IMR-90 (cell line): Measurements from ENCODE around the gene FRMD4B. TPM values are rescaled to one million over a fixed set of nuclear protein-coding genes. Genes with fewer than 3 reads are reported as not detected.

ENCODE experiments used
- ATAC-seq: fragments of 200-7000 bp; cut with Tn5 transposase; 2 replicates; pipeline ENCODE4 v1.9.1; 2020; ENCODE audit warnings: low read depth, mild to moderate bottlenecking, moderate library complexity
- BruUV-seq: library from RNA; stranded (reverse); fragments of 400-500 nt; replicated peaks from 2 replicates; lab custom pipeline; 2021; lab: Mats Ljungman, UMichigan
- CTCF ChIA-PET: fragments of 300-600 bp; formaldehyde crosslinking; extraction: SDS; loops from one replicate; lab custom pipeline; 2021; ENCODE audit warnings: antibody characterized with exemption; lab: Yijun Ruan, JAX
- POLR2A ChIA-PET: fragments of 300-600 bp; sonication (Branson Sonifier 250); formaldehyde crosslinking; loops from one replicate; lab custom pipeline; 2022; ENCODE audit warnings: antibody characterized with exemption; ENCODE audit not compliant: unreplicated experiment; lab: Charles Lee
- DNase-seq: peaks from one replicate; pipeline ENCODE4 v3.0.0; 2013
- H2AFZ ChIP-seq: replicated peaks from 2 replicates; pipeline ENCODE3; 2013; ENCODE audit warnings: low read length, mild to moderate bottlenecking; ENCODE audit not compliant: poor library complexity
- H2AK5ac ChIP-seq: 2 replicates; pipeline ENCODE4 v1.6.1; 2013; ENCODE audit warnings: low read depth, low read length, inconsistent platforms
- H2AK9ac ChIP-seq: replicated peaks from 2 replicates; pipeline ENCODE3; 2013; ENCODE audit warnings: mild to moderate bottlenecking, low read depth, low read length, moderate library complexity; ENCODE audit not compliant: poor library complexity
- H2BK120ac ChIP-seq: 2 replicates; pipeline ENCODE4 v1.6.1; 2013; ENCODE audit warnings: low read depth, low read length, inconsistent platforms
- H2BK15ac ChIP-seq: 3 replicates; pipeline ENCODE4 v1.6.1; 2013; ENCODE audit warnings: low read depth, low read length, inconsistent platforms
- H2BK20ac ChIP-seq: 2 replicates; pipeline ENCODE4 v1.6.1; 2013; ENCODE audit warnings: low read depth, mild to moderate bottlenecking, inconsistent platforms, low read length, moderate library complexity
- H2BK5ac ChIP-seq: 2 replicates; pipeline ENCODE4 v1.6.1; 2013; ENCODE audit warnings: mild to moderate bottlenecking, low read depth, low read length, inconsistent platforms; ENCODE audit not compliant: poor library complexity, severe bottlenecking
- H3K14ac ChIP-seq: replicated peaks from 2 replicates; pipeline ENCODE4 v1.6.1; 2013; ENCODE audit warnings: low read depth, low read length, inconsistent platforms
- H3K18ac ChIP-seq: 2 replicates; pipeline ENCODE4 v1.6.1; 2013; ENCODE audit warnings: low read depth, low read length, control low read depth
- H3K23ac ChIP-seq: 2 replicates; pipeline ENCODE4 v1.6.1; 2013; ENCODE audit warnings: low read depth, low read length, inconsistent platforms
- H3K27ac ChIP-seq: 2 replicates; pipeline ENCODE4 v1.5.1; 2013; ENCODE audit warnings: mild to moderate bottlenecking, control low read depth, low read length; ENCODE audit not compliant: insufficient read depth
- H3K27me3 ChIP-seq: 2 replicates; pipeline ENCODE4 v1.6.1; 2013; ENCODE audit warnings: low read length; ENCODE audit not compliant: control insufficient read depth, insufficient read depth
- H3K36me3 ChIP-seq: 2 replicates; pipeline ENCODE4 v1.6.1; 2013; ENCODE audit warnings: low read length, mixed read lengths; ENCODE audit not compliant: control insufficient read depth, insufficient read depth
- H3K4ac ChIP-seq: 2 replicates; pipeline ENCODE4 v1.6.1; 2013; ENCODE audit warnings: low read depth, low read length, inconsistent platforms
- H3K4me1 ChIP-seq: 2 replicates; pipeline ENCODE4 v1.6.1; 2013; ENCODE audit warnings: low read length, mixed read lengths; ENCODE audit not compliant: control insufficient read depth, insufficient read depth
- H3K4me2 ChIP-seq: 2 replicates; pipeline ENCODE4 v1.6.1; 2013; ENCODE audit warnings: low read depth, mild to moderate bottlenecking, control low read depth, low read length, moderate library complexity
- H3K4me3 ChIP-seq: 2 replicates; pipeline ENCODE4 v1.5.1; 2013; ENCODE audit warnings: low read depth, mild to moderate bottlenecking, control low read depth, low read length, moderate library complexity; ENCODE audit not compliant: insufficient read depth
- H3K56ac ChIP-seq: 2 replicates; pipeline ENCODE4 v1.6.1; 2013; ENCODE audit warnings: low read length, inconsistent platforms; ENCODE audit not compliant: insufficient read depth; ENCODE audit errors: extremely low read depth
- H3K79me1 ChIP-seq, 2 experiments: 2 replicates each; pipeline ENCODE4 v1.6.1; 2013; ENCODE audit warnings: low read length in 2 of 2, inconsistent platforms in 1 of 2, low read depth in 1 of 2
- H3K9ac ChIP-seq: 2 replicates; pipeline ENCODE4 v1.6.1; 2013; ENCODE audit warnings: low read depth, low read length, control low read depth
- H3K9me1 ChIP-seq: 2 replicates; pipeline ENCODE4 v1.6.1; 2013; ENCODE audit warnings: low read length, inconsistent platforms; ENCODE audit not compliant: insufficient read depth
- H3K9me3 ChIP-seq: 2 replicates; pipeline ENCODE4 v1.6.1; 2013; ENCODE audit warnings: low read length; ENCODE audit not compliant: control insufficient read depth, insufficient read depth
- H4K20me1 ChIP-seq: 2 replicates; pipeline ENCODE4 v1.6.1; 2013; ENCODE audit warnings: low read length, inconsistent platforms; ENCODE audit not compliant: insufficient read depth
- H4K5ac ChIP-seq: 2 replicates; pipeline ENCODE4 v1.6.1; 2013; ENCODE audit warnings: mild to moderate bottlenecking, low read depth, low read length, control low read depth
- H4K8ac ChIP-seq, 2 experiments: 2 replicates each; pipeline ENCODE4 v1.6.1; 2013; ENCODE audit warnings: low read depth in 2 of 2, low read length in 2 of 2, control low read depth in 1 of 2, inconsistent platforms in 1 of 2
- H4K91ac ChIP-seq: 2 replicates; pipeline ENCODE4 v1.6.1; 2013; ENCODE audit warnings: low read depth, low read length, inconsistent platforms; ENCODE audit not compliant: insufficient read depth
- BHLHE40 ChIP-seq: fragments of 150-350 bp; IDR thresholded peaks from 2 replicates; pipeline ENCODE4 v1.6.1; 2016; ENCODE audit warnings: mild to moderate bottlenecking, low read depth, low read length
- CHD1 ChIP-seq: IDR thresholded peaks from 2 replicates; pipeline ENCODE4 v1.6.1; 2012; ENCODE audit warnings: low read depth, low read length, improper control_type of control experiment
- CTCF ChIP-seq: conservative IDR thresholded peaks from 2 replicates; pipeline ENCODE4 v1.5.1; 2012; ENCODE audit warnings: mild to moderate bottlenecking, low read depth, low read length, improper control_type of control experiment
- MAFK ChIP-seq: IDR thresholded peaks from 2 replicates; pipeline ENCODE4 v1.6.1; 2012; ENCODE audit warnings: low read depth, low read length, improper control_type of control experiment
- MAZ ChIP-seq: IDR thresholded peaks from 2 replicates; pipeline ENCODE4 v1.6.1; 2012; ENCODE audit warnings: low read depth, mild to moderate bottlenecking, low read length, improper control_type of control experiment, moderate library complexity, borderline replicate concordance
- MXI1 ChIP-seq: IDR thresholded peaks from 2 replicates; pipeline ENCODE4 v1.6.1; 2012; ENCODE audit warnings: low read depth, mild to moderate bottlenecking, low read length, moderate library complexity, borderline replicate concordance
- POLR2A ChIP-seq: IDR thresholded peaks from 2 replicates; pipeline ENCODE4 v1.6.1; 2012; ENCODE audit warnings: mild to moderate bottlenecking, low read depth, low read length
- RAD21 ChIP-seq: IDR thresholded peaks from 2 replicates; pipeline ENCODE4 v1.6.1; 2012; ENCODE audit warnings: low read length, improper control_type of control experiment
- USF2 ChIP-seq: fragments of 150-350 bp; IDR thresholded peaks from 2 replicates; pipeline ENCODE4 v1.6.1; 2017; ENCODE audit warnings: mild to moderate bottlenecking, antibody characterized with exemption, low read length, low read depth
- WGBS, 2 experiments: methylation state at CpG; one replicate each; pipeline versions ENCODE4 v1.1.5 to v1.1.7; 2013; ENCODE audit warnings: missing lambda C conversion rate in 2 of 2; ENCODE audit not compliant: insufficient read length in 1 of 2; ENCODE audit errors: extremely low coverage in 2 of 2; 5-methylcytosine and 5-hydroxymethylcytosine counted together
- dilution Hi-C: fragments of 300-500 bp; cut with HindIII; formaldehyde crosslinking; loops from one replicate; pipeline ENCODE4 v1.14.3; 2018; ENCODE audit warnings: low sequenced_read_pairs; ENCODE audit not compliant: unreplicated experiment
- in situ Hi-C: fragments of 300-500 bp; cut with MboI; formaldehyde crosslinking; loops from 3 replicates; pipeline ENCODE4 v1.14.3; 2019; ENCODE audit warnings: low sequenced_read_pairs, inconsistent platforms, mixed read lengths
- intact Hi-C: fragments of 100-400 bp; cut with micrococcal nuclease; formaldehyde crosslinking; loops from 2 replicates; pipeline ENCODE4 v1.10.0; 2022
- polyA plus RNA-seq, 3 experiments: library from polyadenylated mRNA; depleted of rRNA; stranded (reverse); fragments of >200 nt; gene quantifications; 2 replicates each; pipeline ENCODE4 v1.2.3, GENCODE V29; 2012; ENCODE audit warnings: low replicate concordance in 1 of 3
- total RNA-seq: library from RNA; depleted of rRNA; stranded (reverse); fragments of >200 nt; gene quantifications from 2 replicates; pipeline ENCODE4 v1.2.3, GENCODE V29; 2012

The FRMD4B gene
- total and polyA plus RNA-seq, 2 of the 4 experiments (the other 2 are of a cell fraction), result 0.14 to 0.36 TPM

GRCh38 chr3:69425249-69425648 lies 39.4 kb upstream of the FRMD4B start:
- Histone ChIP-seq H3K9ac (no peak overlapping the region), H3K36me3 (no peaks in the 10 kb centered on the region), H3K4ac (no peak overlapping the region), H4K20me1 (no peaks in the 10 kb centered on the region), H3K9me3 (no peaks in the 10 kb centered on the region), H2BK15ac (no peak overlapping the region), H3K56ac (no peak overlapping the region), H2AK5ac (no peak overlapping the region), H2AFZ (no peak overlapping the region), H3K79me1 (no peaks in the 10 kb centered on the region), H2BK20ac (no peak overlapping the region), H4K91ac (no peak overlapping the region), H3K14ac (no peak overlapping the region), H3K23ac (no peak overlapping the region), H3K4me2 (no peak overlapping the region), H3K18ac (no peak overlapping the region), H2AK9ac (no peak overlapping the region), H2BK120ac (no peak overlapping the region), H3K4me1 (no peaks in the 10 kb centered on the region), H4K5ac (no peak overlapping the region), H3K27me3 (no peaks in the 10 kb centered on the region), H3K4me3 (no peak overlapping the region), H4K8ac (no peak overlapping the region), H3K27ac (no peak overlapping the region), H3K9me1 (no peaks in the 10 kb centered on the region), H2BK5ac (no peak overlapping the region)
- TF ChIP-seq USF2, result no peak
- TF ChIP-seq BHLHE40, result no peak
- no peak for TF ChIP-seq MAZ
- TF ChIP-seq MXI1, result no peak
- TF ChIP-seq CHD1, result no peak
- TF ChIP-seq POLR2A, result no peak
- 0 out of 2 replicates have a peak, but pooled peaks have one; percentile 26 for TF ChIP-seq RAD21
- peak; percentile 27; the same call in 1 of the 2 replicates for TF ChIP-seq CTCF
- TF ChIP-seq MAFK, result no peak
- WGBS, 2 experiments, result no CpG with 5 or more reads among the region's 4 CpGs
- intact Hi-C loops, result loop anchor here (5.0 kb wide), 1 partner anchor 247 kb away; no protein-coding TSS in a partner anchor
- CTCF ChIA-PET, result interaction anchor here (1.0 to 1.8 kb wide), 2 partner anchors 15 to 263 kb away, joined by 4 read pairs; no protein-coding TSS in a partner anchor
- BruUV-seq, result no TSS peak
- ATAC-seq (peak; percentile 56; the same call in 1 of the 2 replicates), DNase-seq (peak; percentile 7)
- POLR2A ChIA-PET, result no interaction called here
- dilution Hi-C loops, result no loop called here
- in situ Hi-C loops, result no loop called here
